Ovary (tissue), 3 donors: ENCODE measurements around the gene HLA-DQA1.

Experiments used
- EP300 ChIP-seq: sonication (generic); formaldehyde crosslinking; IDR thresholded peaks from one replicate; pipeline ENCODE4 v1.6.1; 2017; ENCODE audit warnings: antibody characterized with exemption
- TF ChIP-seq, protein P1 (sequence below), 3 donors: fragments of 450-650 bp in 2 of 3; fragments of 200-600 bp in 1 of 3; IDR thresholded peaks; one replicate each; pipeline versions ENCODE4 v1.5.1 to v1.8.0; 2016 to 2022; ENCODE audit warnings: antibody characterized with exemption in 3 of 3, mild to moderate bottlenecking in 1 of 3
- donor health status: DM: no; HTN: no; CAD: no.

DNA sequence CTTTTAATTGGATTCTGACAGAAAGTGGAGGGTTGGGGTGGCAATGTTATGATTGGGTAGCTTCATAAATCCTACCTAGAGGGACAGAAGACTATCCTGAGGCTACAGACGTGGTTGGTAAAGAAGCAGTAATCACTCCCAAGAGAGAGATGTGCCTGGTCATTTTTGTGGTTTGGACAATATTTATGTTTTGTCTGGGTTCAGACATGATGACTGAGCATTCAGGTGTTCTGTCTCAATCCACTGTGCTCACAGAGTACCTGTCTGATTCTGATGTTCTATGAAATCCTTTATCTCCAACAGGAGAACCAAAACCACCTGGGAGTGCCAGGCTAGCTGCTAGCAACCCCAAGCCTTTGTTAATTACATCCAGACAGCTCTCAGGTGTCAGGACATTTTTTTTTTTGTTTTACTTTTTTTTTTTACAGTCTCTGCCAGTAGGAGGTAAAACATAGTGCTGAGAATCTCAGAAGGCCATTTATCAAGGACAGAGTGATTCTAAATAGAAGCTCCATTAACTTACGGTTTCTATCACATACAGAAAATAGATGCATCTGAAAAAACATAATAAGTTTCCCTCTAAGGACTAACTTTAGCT, 1.6 kb upstream of the HLA-DQA1 start:
- TF ChIP-seq, protein P1, sequence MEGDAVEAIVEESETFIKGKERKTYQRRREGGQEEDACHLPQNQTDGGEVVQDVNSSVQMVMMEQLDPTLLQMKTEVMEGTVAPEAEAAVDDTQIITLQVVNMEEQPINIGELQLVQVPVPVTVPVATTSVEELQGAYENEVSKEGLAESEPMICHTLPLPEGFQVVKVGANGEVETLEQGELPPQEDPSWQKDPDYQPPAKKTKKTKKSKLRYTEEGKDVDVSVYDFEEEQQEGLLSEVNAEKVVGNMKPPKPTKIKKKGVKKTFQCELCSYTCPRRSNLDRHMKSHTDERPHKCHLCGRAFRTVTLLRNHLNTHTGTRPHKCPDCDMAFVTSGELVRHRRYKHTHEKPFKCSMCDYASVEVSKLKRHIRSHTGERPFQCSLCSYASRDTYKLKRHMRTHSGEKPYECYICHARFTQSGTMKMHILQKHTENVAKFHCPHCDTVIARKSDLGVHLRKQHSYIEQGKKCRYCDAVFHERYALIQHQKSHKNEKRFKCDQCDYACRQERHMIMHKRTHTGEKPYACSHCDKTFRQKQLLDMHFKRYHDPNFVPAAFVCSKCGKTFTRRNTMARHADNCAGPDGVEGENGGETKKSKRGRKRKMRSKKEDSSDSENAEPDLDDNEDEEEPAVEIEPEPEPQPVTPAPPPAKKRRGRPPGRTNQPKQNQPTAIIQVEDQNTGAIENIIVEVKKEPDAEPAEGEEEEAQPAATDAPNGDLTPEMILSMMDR (IDR thresholded peaks at IDR 0.05): no peak
- no peak for TF ChIP-seq EP300
